ENCODE data around the gene RAB3GAP1. TPM values are rescaled to one million over a fixed set of nuclear protein-coding genes. Genes with fewer than 3 reads are reported as not detected.

Gene RAB3GAP1
- total and polyA plus RNA-seq, 2 of the 4 experiments (the other 2 are of a cell fraction) = 21.2 to 65.8 TPM

- Histone ChIP-seq H3K9me1 (ENCODE audit: insufficient read depth, low read length) (no peaks in the 10 kb centered on the region), H3K14ac (replicated peaks; ENCODE audit: low read depth, low read length) (no peak overlapping the region), H3K9me3 (ENCODE audit: control insufficient read depth, insufficient read depth, low read length) (no peaks in the 10 kb centered on the region), H2AK9ac (replicated peaks; ENCODE audit: low read depth, low read length, poor library complexity) (no peak overlapping the region), H3K4me1 (ENCODE audit: control insufficient read depth, insufficient read depth, low read length) (no peaks in the 10 kb centered on the region), H3K27ac (ENCODE audit: insufficient read depth, low read length) (no peak overlapping the region), H2BK15ac (ENCODE audit: low read depth, low read length) (no peak overlapping the region), H3K9ac (ENCODE audit: low read depth, low read length) (no peak overlapping the region), H3K27me3 (ENCODE audit: control insufficient read depth, insufficient read depth, low read length) (no peaks in the 10 kb centered on the region), H4K8ac (ENCODE audit: low read depth in 2 of 2, low read length in 2 of 2) (no peak overlapping the region), H4K20me1 (ENCODE audit: insufficient read depth, low read length) (no peaks in the 10 kb centered on the region), H2BK120ac (ENCODE audit: low read depth, low read length) (no peak overlapping the region), H2BK5ac (ENCODE audit: low read depth, low read length, poor library complexity, severe bottlenecking) (no peak overlapping the region), H4K5ac (ENCODE audit: low read depth, low read length) (no peak overlapping the region), H3K23ac (ENCODE audit: low read depth, low read length) (no peak overlapping the region), H3K56ac (ENCODE audit: extremely low read depth, insufficient read depth, low read length) (no peak overlapping the region), H3K4me2 (ENCODE audit: low read depth, low read length) (no peak overlapping the region), H3K4me3 (ENCODE audit: insufficient read depth, low read depth, low read length) (no peak overlapping the region), H3K36me3 (ENCODE audit: control insufficient read depth, insufficient read depth, low read length) (no peaks in the 10 kb centered on the region), H2BK20ac (ENCODE audit: low read depth, low read length) (no peak overlapping the region), H2AK5ac (ENCODE audit: low read depth, low read length) (no peak overlapping the region), H3K18ac (ENCODE audit: low read depth, low read length) (no peak overlapping the region), H2AFZ (replicated peaks; ENCODE audit: low read length, poor library complexity) (no peak overlapping the region), H4K91ac (ENCODE audit: insufficient read depth, low read depth, low read length) (no peak overlapping the region), H3K4ac (ENCODE audit: low read depth, low read length) (no peak overlapping the region), H3K79me1 (ENCODE audit: low read depth in 1 of 2, low read length in 2 of 2) (no peaks in the 10 kb centered on the region)
- dilution Hi-C loops (cut with HindIII; ENCODE audit: low sequenced_read_pairs, unreplicated experiment) = no loop called here
- peak; percentile 19 for DNase-seq
- no peak for TF ChIP-seq SMC3 (IDR thresholded peaks at IDR 0.05; ENCODE audit: low read depth, low read length)
- TF ChIP-seq FOS (IDR thresholded peaks at IDR 0.05; ENCODE audit: low read depth, low read length) = no peak
- TF ChIP-seq RAD21 (IDR thresholded peaks at IDR 0.05; ENCODE audit: low read length) = no peak
- TF ChIP-seq BHLHE40 (IDR thresholded peaks at IDR 0.05; ENCODE audit: low read depth, low read length) = no peak
- POLR2A ChIA-PET (ENCODE audit: unreplicated experiment) = no interaction called here
- BruUV-seq (replicated peaks) = no TSS peak
- CTCF ChIA-PET = no interaction called here
- WGBS, 2 experiments (ENCODE audit: extremely low coverage in 2 of 2, insufficient read length in 1 of 2) = 40% methylated on average over 1 of the region's 2 CpGs; no CpG with 5 or more reads in 1 of the 2 experiments
- intact Hi-C loops (cut with micrococcal nuclease) = no loop called here
- peak; percentile 37 for ATAC-seq (ENCODE audit: low read depth)
- in situ Hi-C loops (cut with MboI; ENCODE audit: low sequenced_read_pairs) = no loop called here
Observed at GRCh38 chr2:135212757-135213156, 160.7 kb downstream of the RAB3GAP1 start.
